ENCODE measurements around the gene SENP5.

GRCh38 chr3:196969660-196970546 is 102.2 kb downstream of the SENP5 start:
- TF ChIP-seq CTCF (IDR thresholded peaks at IDR 0.05; ENCODE audit: low read length) = peak; percentile 62
- TF ChIP-seq EZH2 (optimal IDR thresholded peaks at IDR 0.05; ENCODE audit: low read depth, low read length) = no peak

All from MM.1S (cell line).